AG04449 (cell line): ENCODE data around the gene SMCO3.
"Not testable (repeated sequence)": the region's sequence is repeated elsewhere in the genome, so short reads cannot be mapped to it uniquely, and the experiment has no call there.

Source experiments
- CTCF ChIA-PET: fragments of 350-600 bp; formaldehyde crosslinking; extraction: SDS; loops from one replicate; lab custom pipeline; 2021; ENCODE audit warnings: antibody characterized with exemption; lab: Yijun Ruan, JAX
- POLR2A ChIA-PET: fragments of 400-600, 350-600 bp; formaldehyde crosslinking; extraction: SDS; loops from one replicate; lab custom pipeline; 2020; ENCODE audit warnings: antibody characterized with exemption, inconsistent platforms; lab: Yijun Ruan, JAX
- DNase-seq: peaks from one replicate; pipeline ENCODE4 v3.0.0-alpha.2; 2010; ENCODE audit warnings: low read depth, low spot score
- H3K4me3 ChIP-seq: 2 replicates; pipeline ENCODE4 v1.5.1; 2011; ENCODE audit warnings: low read depth, mild to moderate bottlenecking, control low read depth, low read length
- TF ChIP-seq, protein P1 (sequence below): IDR thresholded peaks from one replicate; pipeline ENCODE4 v1.5.1; 2011; ENCODE audit warnings: mild to moderate bottlenecking, moderate library complexity, low read length, control low read depth, inconsistent platforms; ENCODE audit not compliant: insufficient read depth; ENCODE audit errors: missing control alignments

The SMCO3 gene

GRCh38 chr12:14769969-14770495 is 44.0 kb downstream of the SMCO3 start:
- POLR2A ChIA-PET = interaction anchor here (0.6 to 2.7 kb wide), 7 partner anchors 14 to 783 kb away, joined by 3 to 13 read pairs (median 3); partner anchors contain the start of genes ATF7IP, C12orf60 and WBP11
- peak overlapping the region; percentile 86 for H3K4me3 ChIP-seq
- DNase-seq = no peak
- CTCF ChIA-PET = interaction anchor here (0.7 to 2.2 kb wide), 15 partner anchors 9 to 512 kb away, joined by 3 to 9 read pairs (median 4); partner anchors contain the start of genes C12orf60 and WBP11
- TF ChIP-seq, protein P1, sequence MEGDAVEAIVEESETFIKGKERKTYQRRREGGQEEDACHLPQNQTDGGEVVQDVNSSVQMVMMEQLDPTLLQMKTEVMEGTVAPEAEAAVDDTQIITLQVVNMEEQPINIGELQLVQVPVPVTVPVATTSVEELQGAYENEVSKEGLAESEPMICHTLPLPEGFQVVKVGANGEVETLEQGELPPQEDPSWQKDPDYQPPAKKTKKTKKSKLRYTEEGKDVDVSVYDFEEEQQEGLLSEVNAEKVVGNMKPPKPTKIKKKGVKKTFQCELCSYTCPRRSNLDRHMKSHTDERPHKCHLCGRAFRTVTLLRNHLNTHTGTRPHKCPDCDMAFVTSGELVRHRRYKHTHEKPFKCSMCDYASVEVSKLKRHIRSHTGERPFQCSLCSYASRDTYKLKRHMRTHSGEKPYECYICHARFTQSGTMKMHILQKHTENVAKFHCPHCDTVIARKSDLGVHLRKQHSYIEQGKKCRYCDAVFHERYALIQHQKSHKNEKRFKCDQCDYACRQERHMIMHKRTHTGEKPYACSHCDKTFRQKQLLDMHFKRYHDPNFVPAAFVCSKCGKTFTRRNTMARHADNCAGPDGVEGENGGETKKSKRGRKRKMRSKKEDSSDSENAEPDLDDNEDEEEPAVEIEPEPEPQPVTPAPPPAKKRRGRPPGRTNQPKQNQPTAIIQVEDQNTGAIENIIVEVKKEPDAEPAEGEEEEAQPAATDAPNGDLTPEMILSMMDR = peak; percentile 94

DNA sequence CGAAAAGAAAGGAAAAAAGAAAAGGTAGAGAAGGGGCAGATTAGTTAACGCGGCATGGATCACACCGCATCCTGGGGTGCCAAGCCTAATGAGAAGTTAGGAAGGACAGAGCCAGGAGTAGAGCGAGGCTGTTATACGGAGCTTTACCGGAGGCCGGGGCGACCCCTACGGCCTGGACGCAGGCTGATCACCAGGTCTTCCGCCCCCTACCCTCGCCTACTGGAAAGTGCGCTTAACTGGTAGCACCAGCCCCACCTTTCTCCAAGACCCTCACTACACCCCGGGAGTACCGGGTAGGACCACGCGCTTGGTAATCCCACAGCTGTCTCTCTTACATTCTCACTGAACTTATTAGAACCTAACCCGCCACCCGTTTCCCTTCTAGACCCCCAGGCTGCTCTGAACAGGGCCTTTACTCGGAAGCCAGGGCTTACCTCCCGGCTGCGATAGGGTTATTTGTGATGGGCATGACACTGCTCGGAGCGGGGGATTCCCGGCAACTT is 44.5 kb downstream of the SMCO3 start:
- ChIA-PET POLR2A (interaction anchor here (0.6 to 2.7 kb wide), 4 partner anchors 67 to 784 kb away, joined by 3 to 6 read pairs (median 3); no protein-coding TSS in a partner anchor), CTCF (interaction anchor here (0.7 to 2.2 kb wide), 15 partner anchors 9 to 511 kb away, joined by 3 to 9 read pairs (median 4); partner anchors contain the start of genes C12orf60 and WBP11)
- peak overlapping the region; percentile 86 for H3K4me3 ChIP-seq
- TF ChIP-seq, protein P1 = peak; percentile 42
- DNase-seq = no peak

DNA sequence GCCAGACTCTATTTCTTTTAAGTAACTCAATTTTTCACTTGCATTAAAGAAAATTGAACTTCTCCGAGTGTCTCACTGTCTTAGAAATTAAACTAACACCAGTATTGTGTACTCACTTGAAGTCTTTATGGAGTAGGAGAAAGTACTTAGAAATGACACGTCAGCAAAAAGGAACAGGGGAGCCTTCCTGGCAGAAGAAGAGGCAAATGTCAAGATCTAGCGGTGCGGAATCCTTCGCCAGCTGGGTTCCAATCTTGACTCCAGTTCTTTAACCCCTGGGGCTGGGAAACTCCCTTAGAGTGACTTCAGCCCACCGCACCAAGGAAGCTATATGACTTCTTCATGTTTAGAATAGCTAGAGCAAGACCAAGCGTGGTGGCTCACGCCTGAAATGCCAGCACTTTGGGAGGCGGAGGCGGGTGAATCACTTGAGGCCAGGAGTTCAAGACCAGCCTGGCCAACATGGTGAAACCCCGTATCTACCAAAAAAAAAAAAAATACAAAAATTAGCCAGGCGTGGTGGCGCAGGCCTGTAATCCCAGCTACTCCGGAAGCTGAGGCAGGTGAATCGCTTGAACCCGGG is 45.1 kb downstream of the SMCO3 start:
- DNase-seq = no peak
- POLR2A ChIA-PET = interaction anchor here (0.6 to 2.7 kb wide), 2 partner anchors 68 to 508 kb away, joined by 3 to 6 read pairs; no protein-coding TSS in a partner anchor
- TF ChIP-seq, protein P1 = no peak
- CTCF ChIA-PET = interaction anchor here (1.3 to 2.2 kb wide), 9 partner anchors 10 to 510 kb away, joined by 3 to 9 read pairs (median 4); partner anchors contain the start of genes C12orf60 and WBP11
- H3K4me3 ChIP-seq = peak overlapping the region; percentile 86

- H3K4me3 ChIP-seq = no peak overlapping the region
- POLR2A ChIA-PET = no interaction called here
Observed at GRCh38 chr12:14767617-14768016, 46.4 kb downstream of the SMCO3 start.

GRCh38 chr12:14766649-14767215 is 47.2 kb downstream of the SMCO3 start:
- TF ChIP-seq, protein P1 = no peak
- H3K4me3 ChIP-seq = no peak overlapping the region
- POLR2A ChIA-PET = no interaction called here
- DNase-seq = no peak
- CTCF ChIA-PET = no interaction called here

More at GRCh38 chr12:14767617-14768016, 46.4 kb downstream of the SMCO3 start:
- TF ChIP-seq, protein P1 = no peak
- DNase-seq = no peak
- CTCF ChIA-PET = no interaction called here

DNA sequence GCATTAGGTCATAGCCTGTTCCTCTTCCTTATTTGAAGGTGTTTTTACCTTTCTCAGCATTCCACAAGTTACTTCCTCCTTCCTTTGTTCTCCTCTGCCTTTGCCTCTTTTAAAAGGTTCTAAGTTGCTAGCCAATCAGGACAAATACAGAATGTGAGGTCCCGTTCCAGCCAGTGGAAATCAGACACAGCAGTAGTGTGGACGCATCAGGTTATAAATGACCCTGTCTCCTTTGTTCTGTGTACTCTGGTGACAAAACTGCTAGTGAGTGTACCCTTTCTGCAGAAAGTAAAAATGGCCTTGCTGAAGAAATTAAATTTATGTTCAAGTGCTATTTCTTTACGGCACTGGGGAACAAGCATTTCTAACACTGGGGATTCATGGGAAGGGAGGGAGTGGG is 48.0 kb downstream of the SMCO3 start:
- DNase-seq, H3K4me3 ChIP-seq, CTCF ChIA-PET, POLR2A ChIA-PET: not testable (repeated sequence)
